HepG2 (cell line): Measurements from ENCODE around the gene PXT1. TPM values are rescaled to one million over a fixed set of nuclear protein-coding genes. Genes with fewer than 3 reads are reported as not detected.
A peak's percentile ranks its signal among the peaks of the same experiment; 100 is the strongest.

Experiments used
- CBFB ChIP-seq: sonication (generic); formaldehyde crosslinking; IDR thresholded peaks from 2 replicates; pipeline ENCODE4 v1.4.0; 2020; ENCODE audit warnings: missing genetic modification reagents
- FOXA1 ChIP-seq, 2 experiments: fragments of 450-650 bp in 1 of 2; sonication (generic) in 1 of 2; formaldehyde crosslinking in 1 of 2; IDR thresholded peaks; 2 replicates each; pipeline versions ENCODE4 v1.4.0 to v1.6.1; 2016 to 2020; ENCODE audit warnings: missing genetic modification reagents in 1 of 2
- GTF3A ChIP-seq: sonication (generic); formaldehyde crosslinking; conservative IDR thresholded peaks from 2 replicates; pipeline ENCODE4 v1.4.0; 2020; ENCODE audit warnings: mild to moderate bottlenecking, missing genetic modification reagents
- HOXA3 ChIP-seq: sonication (generic); formaldehyde crosslinking; IDR thresholded peaks from 2 replicates; pipeline ENCODE4 v1.5.0; 2020; ENCODE audit warnings: missing genetic modification reagents
- IKZF1 ChIP-seq: fragments of 450-650 bp; IDR thresholded peaks from 2 replicates; pipeline ENCODE4 v1.7.1; 2016
- IRF2 ChIP-seq: IDR thresholded peaks from 2 replicates; pipeline ENCODE4 v1.6.1; 2018; ENCODE audit warnings: missing genetic modification reagents, missing compliant biosample characterization
- MYC ChIP-seq: sonication (generic); formaldehyde crosslinking; IDR thresholded peaks from 2 replicates; pipeline ENCODE4 v1.9.0; 2021; ENCODE audit warnings: missing genetic modification reagents, borderline replicate concordance
- NCOR1 ChIP-seq: fragments of 200-600 bp; sonication (generic); IDR thresholded peaks from 2 replicates; pipeline ENCODE4 v1.7.0; 2017; ENCODE audit warnings: antibody characterized with exemption, low read length, borderline replicate concordance
- PAWR ChIP-seq: sonication (generic); formaldehyde crosslinking; IDR thresholded peaks from 2 replicates; pipeline ENCODE4 v1.4.0; 2020; ENCODE audit warnings: missing genetic modification reagents, mild to moderate bottlenecking, borderline replicate concordance
- PHB2 ChIP-seq: fragments of 450-650 bp; IDR thresholded peaks from 2 replicates; pipeline ENCODE4 v1.6.1; 2018; ENCODE audit not compliant: partially characterized antibody
- SOX5 ChIP-seq: IDR thresholded peaks from 2 replicates; pipeline ENCODE4 v1.6.1; 2016; ENCODE audit warnings: borderline replicate concordance
- SP1 ChIP-seq, 2 experiments: fragments of 450-650 bp in 1 of 2; sonication (generic) in 1 of 2; formaldehyde crosslinking in 1 of 2; IDR thresholded peaks; 2 replicates each; pipeline versions ENCODE4 v1.4.0 to v1.6.1; 2016 to 2020; ENCODE audit warnings: missing genetic modification reagents in 1 of 2
- THAP8 ChIP-seq: sonication (generic); formaldehyde crosslinking; IDR thresholded peaks from 2 replicates; pipeline ENCODE4 v1.5.1; 2020; ENCODE audit warnings: missing genetic modification reagents, mild to moderate bottlenecking, borderline replicate concordance
- ZMYM4 ChIP-seq: sonication (generic); formaldehyde crosslinking; IDR thresholded peaks from 2 replicates; pipeline ENCODE4 v1.8.1; 2023; ENCODE audit warnings: mild to moderate bottlenecking, missing genetic modification reagents
- ZNF121 ChIP-seq: sonication (generic); formaldehyde crosslinking; IDR thresholded peaks from 2 replicates; pipeline ENCODE4 v1.5.0; 2020; ENCODE audit warnings: mild to moderate bottlenecking, missing genetic modification reagents
- ZNF430 ChIP-seq: sonication (generic); formaldehyde crosslinking; IDR thresholded peaks from 2 replicates; pipeline ENCODE4 v1.9.0; 2021; ENCODE audit warnings: mild to moderate bottlenecking, missing genetic modification reagents
- ZNF770 ChIP-seq: sonication (generic); formaldehyde crosslinking; IDR thresholded peaks from 2 replicates; pipeline ENCODE4 v1.5.0; 2020; ENCODE audit warnings: mild to moderate bottlenecking, missing genetic modification reagents
- ZNF891 ChIP-seq: sonication (generic); formaldehyde crosslinking; IDR thresholded peaks from 2 replicates; pipeline ENCODE4 v1.5.0; 2020; ENCODE audit warnings: mild to moderate bottlenecking, missing genetic modification reagents
- polyA plus RNA-seq, 8 experiments: library from polyadenylated mRNA; depleted of rRNA in 3 of 8; stranded (reverse) in 7 of 8; unstranded in 1 of 8; fragments of >200 nt; fragmentation: Illumina TruSeq in 4 of 8; extraction: Trizol in 4 of 8; gene quantifications; 2 replicates each; pipeline versions ENCODE4 v1.2.1 to v1.2.3, GENCODE V29; 2011 to 2016; ENCODE audit warnings: low read depth in 4 of 8, missing spikeins in 1 of 8, mixed read lengths in 1 of 8; ENCODE audit not compliant: insufficient read depth in 1 of 8
- total RNA-seq, 5 experiments: library from RNA; depleted of rRNA; stranded (reverse); fragments of >200 nt; fragmentation: Illumina TruSeq; extraction: Trizol; gene quantifications; 2 replicates each; pipeline ENCODE4 v1.2.3, GENCODE V29; 2016; ENCODE audit warnings: low read depth in 1 of 5
- TF ChIP-seq, protein P1 (sequence below), 2 experiments: sonication (generic) in 1 of 2; formaldehyde crosslinking in 1 of 2; IDR thresholded peaks; 2 replicates each; pipeline versions ENCODE4 v1.6.1 to v1.9.0; 2014 to 2022; ENCODE audit warnings: antibody characterized with exemption in 1 of 2, borderline replicate concordance in 1 of 2, inconsistent platforms in 1 of 2, low read depth in 1 of 2, missing genetic modification reagents in 1 of 2

Gene PXT1
- total and polyA plus RNA-seq, 2 of the 13 experiments (the other 11 are each of a cell fraction or from before 2014, with no cell fraction given) = 0.04 TPM; not detected in 1

- peak; percentile 96; the same call in 1 of the 2 replicates for TF ChIP-seq THAP8 (CRISPR knock-in tag)
- TF ChIP-seq IKZF1 = no peak
- peak; percentile 62; the same call in 1 of the 2 replicates for TF ChIP-seq ZNF430 (CRISPR knock-in tag)
- TF ChIP-seq CBFB (CRISPR knock-in tag) = peak; percentile 70; the same call in 1 of the 2 replicates
- no peak for TF ChIP-seq GTF3A (CRISPR knock-in tag)
- TF ChIP-seq FOXA1 (IDR thresholded peaks at IDR 0.05) = no peak
- TF ChIP-seq FOXA1 (CRISPR knock-in tag; IDR thresholded peaks at IDR 0.05) = peak; percentile 25; the same call in 1 of the 2 replicates
- peak; percentile 64 for TF ChIP-seq ZNF770 (CRISPR knock-in tag)
- TF ChIP-seq ZNF121 (CRISPR knock-in tag) = peak; percentile 72; the same call in 1 of the 2 replicates
- no peak for TF ChIP-seq PAWR
- TF ChIP-seq ZMYM4 = peak; percentile 57; the same call in 1 of the 2 replicates
- TF ChIP-seq IRF2 = peak; percentile 82; the same call in 1 of the 2 replicates
- TF ChIP-seq MYC (CRISPR knock-in tag) = peak; percentile 95
- TF ChIP-seq PHB2 = no peak
- TF ChIP-seq HOXA3 (CRISPR knock-in tag) = peak; percentile 91
- TF ChIP-seq NCOR1 = no peak
- TF ChIP-seq SOX5 (CRISPR knock-in tag) = peak; percentile 40; the same call in 1 of the 2 replicates
- TF ChIP-seq, protein P1, sequence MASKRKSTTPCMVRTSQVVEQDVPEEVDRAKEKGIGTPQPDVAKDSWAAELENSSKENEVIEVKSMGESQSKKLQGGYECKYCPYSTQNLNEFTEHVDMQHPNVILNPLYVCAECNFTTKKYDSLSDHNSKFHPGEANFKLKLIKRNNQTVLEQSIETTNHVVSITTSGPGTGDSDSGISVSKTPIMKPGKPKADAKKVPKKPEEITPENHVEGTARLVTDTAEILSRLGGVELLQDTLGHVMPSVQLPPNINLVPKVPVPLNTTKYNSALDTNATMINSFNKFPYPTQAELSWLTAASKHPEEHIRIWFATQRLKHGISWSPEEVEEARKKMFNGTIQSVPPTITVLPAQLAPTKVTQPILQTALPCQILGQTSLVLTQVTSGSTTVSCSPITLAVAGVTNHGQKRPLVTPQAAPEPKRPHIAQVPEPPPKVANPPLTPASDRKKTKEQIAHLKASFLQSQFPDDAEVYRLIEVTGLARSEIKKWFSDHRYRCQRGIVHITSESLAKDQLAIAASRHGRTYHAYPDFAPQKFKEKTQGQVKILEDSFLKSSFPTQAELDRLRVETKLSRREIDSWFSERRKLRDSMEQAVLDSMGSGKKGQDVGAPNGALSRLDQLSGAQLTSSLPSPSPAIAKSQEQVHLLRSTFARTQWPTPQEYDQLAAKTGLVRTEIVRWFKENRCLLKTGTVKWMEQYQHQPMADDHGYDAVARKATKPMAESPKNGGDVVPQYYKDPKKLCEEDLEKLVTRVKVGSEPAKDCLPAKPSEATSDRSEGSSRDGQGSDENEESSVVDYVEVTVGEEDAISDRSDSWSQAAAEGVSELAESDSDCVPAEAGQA (IDR thresholded peaks at IDR 0.05; ENCODE audit: low read depth) = no peak
- TF ChIP-seq, protein P1 (CRISPR knock-in tag; IDR thresholded peaks at IDR 0.05; ENCODE audit: borderline replicate concordance) = peak; percentile 25; the same call in 1 of the 2 replicates
- TF ChIP-seq ZNF891 (CRISPR knock-in tag) = peak; percentile 77; the same call in 1 of the 2 replicates
- no peak for TF ChIP-seq SP1 (IDR thresholded peaks at IDR 0.05)
- TF ChIP-seq SP1 (CRISPR knock-in tag; IDR thresholded peaks at IDR 0.05) = peak; percentile 68
Measured at GRCh38 chr6:36442671-36443470, at the start of gene PXT1, which contains the start of gene KCTD20 (continued).
